ENCODE results near the gene HEPACAM. TPM values are rescaled to one million over a fixed set of nuclear protein-coding genes. Genes with fewer than 3 reads are reported as not detected.
A peak's percentile ranks its signal among the peaks of the same experiment; 100 is the strongest.

HEPACAM gene
- total RNA-seq, 2 experiments from 2014 or later: not detected

- Mint-ChIP-seq H3K9me3 (peaks cover 9% of the 10 kb centered on the region), H3K27me3 (peaks cover 8% of the 10 kb centered on the region), H3K4me3 (no peak overlapping the region), H3K27ac (no peak overlapping the region), H3K36me3 (peaks cover 8% of the 10 kb centered on the region), H3K4me1 (peaks cover 5% of the 10 kb centered on the region)
- DNase-seq (no peak), ATAC-seq (ENCODE audit: low read depth) (no peak)
- POLR2A ChIA-PET: no interaction called here
Measured at GRCh38 chr11:124915541-124916369, 20.1 kb downstream of the HEPACAM start.

GRCh38 chr11:124902616-124903015, 33.2 kb downstream of the HEPACAM start:
- no peak for ATAC-seq (ENCODE audit: low read depth)
- H3K27ac Mint-ChIP-seq: no peak overlapping the region

GRCh38 chr11:124900464-124900863, 35.4 kb downstream of the HEPACAM start:
- H3K27me3 Mint-ChIP-seq: peaks cover 41% of the 10 kb centered on the region
- H3K36me3 Mint-ChIP-seq: no peaks in the 10 kb centered on the region
- no peak overlapping the region for H3K4me3 Mint-ChIP-seq
- POLR2A ChIA-PET: no interaction called here
- ATAC-seq (ENCODE audit: low read depth) (no peak), DNase-seq (no peak)
- peaks cover under 1% of the 10 kb centered on the region for H3K9me3 Mint-ChIP-seq
- peaks cover 8% of the 10 kb centered on the region for H3K4me1 Mint-ChIP-seq
- H3K27ac Mint-ChIP-seq: no peak overlapping the region

More at GRCh38 chr11:124902616-124903015, 33.2 kb downstream of the HEPACAM start:
- POLR2A ChIA-PET: interaction anchor here (1.2 kb wide), 1 partner anchor 26 kb away, joined by 3 read pairs; no protein-coding TSS in a partner anchor
- Mint-ChIP-seq H3K4me3 (no peak overlapping the region), H3K4me1 (peaks cover 3% of the 10 kb centered on the region), H3K27me3 (peaks cover 45% of the 10 kb centered on the region), H3K9me3 (peaks cover 5% of the 10 kb centered on the region), H3K36me3 (no peaks in the 10 kb centered on the region)
- DNase-seq: no peak

GRCh38 chr11:124899383-124900145, 36.3 kb downstream of the HEPACAM start:
- no peaks in the 10 kb centered on the region for H3K9me3 Mint-ChIP-seq
- ATAC-seq (ENCODE audit: low read depth) (no peak), DNase-seq (no peak)
- H3K36me3 Mint-ChIP-seq: no peaks in the 10 kb centered on the region
- POLR2A ChIA-PET: no interaction called here
- H3K4me1 Mint-ChIP-seq: peaks cover 10% of the 10 kb centered on the region
- no peak overlapping the region for H3K4me3 Mint-ChIP-seq
- peaks cover 36% of the 10 kb centered on the region for H3K27me3 Mint-ChIP-seq
- H3K27ac Mint-ChIP-seq: no peak overlapping the region

DNA sequence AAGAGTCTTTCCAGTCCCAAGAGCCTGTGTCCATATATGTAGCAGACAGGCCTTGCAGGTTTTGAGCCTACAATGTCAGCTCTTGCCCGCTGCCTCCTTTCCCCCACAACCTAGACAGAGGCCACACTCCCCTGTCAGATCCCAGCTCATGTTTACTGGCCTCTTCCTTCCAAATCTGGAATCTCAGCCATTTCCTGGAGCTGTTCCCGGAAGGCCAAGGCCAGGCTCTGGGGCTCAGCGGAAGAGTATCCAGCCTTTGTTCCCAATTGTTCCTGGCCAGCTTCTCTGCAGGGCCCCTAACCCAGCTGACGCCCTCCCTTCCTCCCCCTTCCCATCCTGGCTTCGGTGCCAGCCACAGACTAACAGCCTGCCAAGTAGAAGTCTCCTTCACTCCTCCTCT, 37.1 kb downstream of the HEPACAM start:
- POLR2A ChIA-PET: no interaction called here
- peaks cover 27% of the 10 kb centered on the region for H3K27me3 Mint-ChIP-seq

GRCh38 chr11:124898263-124898680, 37.6 kb downstream of the HEPACAM start:
- Mint-ChIP-seq H3K27me3 (peaks cover 27% of the 10 kb centered on the region), H3K36me3 (no peaks in the 10 kb centered on the region), H3K9me3 (no peaks in the 10 kb centered on the region), H3K4me3 (no peak overlapping the region), H3K4me1 (peaks cover 10% of the 10 kb centered on the region), H3K27ac (no peak overlapping the region)
- POLR2A ChIA-PET: interaction anchor here (0.8 kb wide), 1 partner anchor 55 kb away, joined by 4 read pairs; the partner anchor contains the start of gene CCDC15
- DNase-seq (no peak), ATAC-seq (ENCODE audit: low read depth) (no peak)

More for the DNA sequence above, 37.1 kb downstream of the HEPACAM start:
- Mint-ChIP-seq H3K36me3 (no peaks in the 10 kb centered on the region), H3K4me3 (no peak overlapping the region), H3K4me1 (peaks cover 10% of the 10 kb centered on the region), H3K27ac (no peak overlapping the region), H3K9me3 (no peaks in the 10 kb centered on the region)
- ATAC-seq (ENCODE audit: low read depth) (no peak), DNase-seq (no peak)

DNA sequence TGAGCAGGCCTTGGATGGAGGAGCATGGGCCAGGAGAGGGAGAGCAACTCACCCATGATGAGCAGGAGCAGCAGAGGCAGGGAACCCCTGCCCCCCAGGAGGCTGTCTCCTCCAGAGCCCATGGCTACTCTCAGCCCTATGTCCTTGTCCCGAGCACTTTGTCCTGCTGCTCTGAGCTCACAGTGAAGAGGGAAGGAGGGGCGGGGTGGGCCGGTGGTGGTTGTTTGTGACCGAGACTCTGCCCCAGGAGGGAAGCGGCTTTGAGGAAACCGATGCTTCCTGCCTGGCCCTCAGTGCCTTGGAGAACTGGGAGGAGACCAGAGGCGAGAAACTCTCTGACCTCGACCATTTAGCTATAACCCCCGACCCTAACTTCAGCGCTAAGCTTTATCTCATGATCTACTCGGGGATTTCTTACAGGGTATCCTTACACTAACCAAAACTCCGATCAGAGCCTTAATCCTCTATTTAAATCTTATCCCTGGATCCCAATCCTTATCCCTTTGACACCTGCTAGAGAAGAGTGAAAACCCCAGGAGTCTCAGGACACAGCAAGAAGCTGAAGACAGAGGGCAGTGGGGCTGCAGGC, 38.1 kb downstream of the HEPACAM start, which contains the start of gene ROBO4:
TSS of gene ROBO4 (minus strand) at position 192 of the 589 bp plus-strand sequence. CDS start at position 122, 70 bp downstream.
- Mint-ChIP-seq H3K4me1 (peaks cover 10% of the 10 kb centered on the region), H3K27me3 (peaks cover 26% of the 10 kb centered on the region), H3K4me3 (no peak within 1 kb of the TSS), H3K36me3 (no peaks in the 10 kb centered on the region), H3K27ac (no peak within 1 kb of the TSS), H3K9me3 (no peaks in the 10 kb centered on the region)
- ATAC-seq (ENCODE audit: low read depth): peak; percentile 14
- DNase-seq: peak; percentile 26
- POLR2A ChIA-PET: interaction anchor here (0.8 kb wide), 1 partner anchor 56 kb away, joined by 4 read pairs; the partner anchor contains the start of gene CCDC15

GRCh38 chr11:124896821-124897391, 38.9 kb downstream of the HEPACAM start:
- POLR2A ChIA-PET: no interaction called here

GRCh38 chr11:124896071-124896750, 39.6 kb downstream of the HEPACAM start:
- no peak for DNase-seq
- no peak overlapping the region for H3K4me3 Mint-ChIP-seq
- no peaks in the 10 kb centered on the region for H3K36me3 Mint-ChIP-seq
- H3K9me3 Mint-ChIP-seq: no peaks in the 10 kb centered on the region
- POLR2A ChIA-PET: no interaction called here
- H3K27me3 Mint-ChIP-seq: peaks cover 14% of the 10 kb centered on the region
- no peak overlapping the region for H3K27ac Mint-ChIP-seq
- no peak for ATAC-seq (ENCODE audit: low read depth)
- peaks cover 10% of the 10 kb centered on the region for H3K4me1 Mint-ChIP-seq

More at GRCh38 chr11:124896821-124897391, 38.9 kb downstream of the HEPACAM start:
- ATAC-seq (ENCODE audit: low read depth): no peak
- DNase-seq: no peak
- Mint-ChIP-seq H3K36me3 (no peaks in the 10 kb centered on the region), H3K4me3 (no peak overlapping the region), H3K27me3 (peaks cover 20% of the 10 kb centered on the region), H3K27ac (no peak overlapping the region), H3K9me3 (no peaks in the 10 kb centered on the region), H3K4me1 (peaks cover 10% of the 10 kb centered on the region)

- DNase-seq (no peak), ATAC-seq (ENCODE audit: low read depth) (no peak)
- peaks cover 9% of the 10 kb centered on the region for H3K27me3 Mint-ChIP-seq
- no peak overlapping the region for H3K27ac Mint-ChIP-seq
- POLR2A ChIA-PET: no interaction called here
- H3K4me1 Mint-ChIP-seq: peaks cover 10% of the 10 kb centered on the region
- H3K36me3 Mint-ChIP-seq: no peaks in the 10 kb centered on the region
- H3K9me3 Mint-ChIP-seq: no peaks in the 10 kb centered on the region
- H3K4me3 Mint-ChIP-seq: no peak overlapping the region
Measured at GRCh38 chr11:124895471-124895971, 40.3 kb downstream of the HEPACAM start.

GRCh38 chr11:124894606-124895430, 41.0 kb downstream of the HEPACAM start:
- ATAC-seq (ENCODE audit: low read depth): no peak
- Mint-ChIP-seq H3K9me3 (no peaks in the 10 kb centered on the region), H3K27me3 (peaks cover 6% of the 10 kb centered on the region), H3K4me3 (no peak overlapping the region), H3K4me1 (peaks cover 10% of the 10 kb centered on the region), H3K36me3 (no peaks in the 10 kb centered on the region), H3K27ac (no peak overlapping the region)
- no peak for DNase-seq
- POLR2A ChIA-PET: no interaction called here
